ENCODE data around the gene CPA4. TPM values are rescaled to one million over a fixed set of nuclear protein-coding genes. Genes with fewer than 3 reads are reported as not detected.

The CPA4 gene
- total RNA-seq, 3 donors from 2014 or later (not counting 1 experiment from before 2014, with no cell fraction given): not detected

GRCh38 chr7:130371046-130371445 lies 78.1 kb downstream of the CPA4 start:
- Histone ChIP-seq H3K4me1 (ENCODE audit: control insufficient read depth, insufficient read depth, low read length) (no peaks in the 10 kb centered on the region), H3K4me3 (ENCODE audit: low read length) (no peak overlapping the region), H3K9me3 (ENCODE audit: control insufficient read depth, insufficient read depth, low read length) (peaks cover 6% of the 10 kb centered on the region), H3K27ac (ENCODE audit: low read length) (no peak overlapping the region), H3K27me3 (ENCODE audit: control insufficient read depth, insufficient read depth, low read length) (no peaks in the 10 kb centered on the region), H3K36me3 (ENCODE audit: control insufficient read depth, insufficient read depth, low read length) (no peaks in the 10 kb centered on the region)
- no peaks in the 10 kb centered on the region for H3K36me3 Mint-ChIP-seq
- no peak overlapping the region for H3K27ac Mint-ChIP-seq
- WGBS (ENCODE audit: insufficient coverage): 89% methylated on average over 3 of the region's 3 CpGs
- no peak overlapping the region for H3K4me3 Mint-ChIP-seq
- intact Hi-C loops (cut with micrococcal nuclease): no loop called here
- H3K27me3 Mint-ChIP-seq (ENCODE audit: low read depth in 2 of 2): no peaks in the 10 kb centered on the region
- no peaks in the 10 kb centered on the region for H3K9me3 Mint-ChIP-seq
- DNase-seq (no peak), ATAC-seq (no peak)
- peaks cover 0 to 13% of the 10 kb centered on the region in 2 donors for H3K4me1 Mint-ChIP-seq
- TF ChIP-seq CTCF (IDR thresholded peaks at IDR 0.05): no peak

GRCh38 chr7:130372402-130373165 lies 79.6 kb downstream of the CPA4 start:
- Histone ChIP-seq H3K4me3 (ENCODE audit: low read length) (no peak overlapping the region), H3K9me3 (ENCODE audit: control insufficient read depth, insufficient read depth, low read length) (peaks cover 7% of the 10 kb centered on the region), H3K4me1 (ENCODE audit: control insufficient read depth, insufficient read depth, low read length) (no peaks in the 10 kb centered on the region), H3K27ac (ENCODE audit: low read length) (no peak overlapping the region), H3K27me3 (ENCODE audit: control insufficient read depth, insufficient read depth, low read length) (no peaks in the 10 kb centered on the region), H3K36me3 (ENCODE audit: control insufficient read depth, insufficient read depth, low read length) (no peaks in the 10 kb centered on the region)
- Mint-ChIP-seq H3K4me3 (no peak overlapping the region), H3K9me3 (peaks cover 3 to 4% of the 10 kb centered on the region in 2 donors), H3K27me3 (ENCODE audit: low read depth in 2 of 2) (no peaks in the 10 kb centered on the region), H3K27ac (no peak overlapping the region), H3K4me1 (peaks cover 0 to 13% of the 10 kb centered on the region in 2 donors), H3K36me3 (no peaks in the 10 kb centered on the region)
- 77% methylated on average over 11 of the region's 11 CpGs for WGBS (ENCODE audit: insufficient coverage)
- intact Hi-C loops (cut with micrococcal nuclease): no loop called here
- no peak for TF ChIP-seq CTCF (IDR thresholded peaks at IDR 0.05)
- DNase-seq: no peak
- ATAC-seq: no peak

Other genes starting within 250 kb of the CPA4 start
- 1 to 10 TPM; 7.8 to 8.9 (median 7.9) TPM for gene ZC3HC1, start 241.8 kb upstream of the CPA4 start, total RNA-seq
- 10 to 100 TPM; 13.6 to 23.2 (median 21.9) TPM for gene KLHDC10, start 222.6 kb upstream of the CPA4 start, total RNA-seq
- 10 to 100 TPM; 26.3 to 31.0 (median 30.4) TPM for gene TMEM209, start 87.8 kb upstream of the CPA4 start, total RNA-seq
- not detected for gene SSMEM1, start 85.3 kb upstream of the CPA4 start, total RNA-seq
- gene CPA2, start 26.3 kb upstream of the CPA4 start, total RNA-seq: not detected
- not detected for gene CPA5, start 51.7 kb downstream of the CPA4 start, total RNA-seq
- not detected for gene CPA1, start 87.3 kb downstream of the CPA4 start, total RNA-seq
- 10 to 100 TPM in 2 of 3 donors, 1 to 10 TPM in 1; 8.7 to 14.2 (median 11.2) TPM for gene CEP41, start 147.9 kb downstream of the CPA4 start, total RNA-seq
- 1 to 10 TPM in 1 of 3 donors, under 1 TPM in 2; 0.55 to 2.2 (median 0.70) TPM for gene MEST, start 198.9 kb downstream of the CPA4 start, total RNA-seq

Measured in natural killer cell (primary cell).